Iris pigment epithelial cell (primary cell): ENCODE results near the gene RORC.
"Not testable (repeated sequence)": the region's sequence is repeated elsewhere in the genome, so short reads cannot be mapped to it uniquely, and the experiment has no call there.

Source experiments
- DNase-seq: peaks from one replicate; pipeline ENCODE4 v3.0.0-alpha.2; 2011; ENCODE audit warnings: low read depth

RORC gene

DNA sequence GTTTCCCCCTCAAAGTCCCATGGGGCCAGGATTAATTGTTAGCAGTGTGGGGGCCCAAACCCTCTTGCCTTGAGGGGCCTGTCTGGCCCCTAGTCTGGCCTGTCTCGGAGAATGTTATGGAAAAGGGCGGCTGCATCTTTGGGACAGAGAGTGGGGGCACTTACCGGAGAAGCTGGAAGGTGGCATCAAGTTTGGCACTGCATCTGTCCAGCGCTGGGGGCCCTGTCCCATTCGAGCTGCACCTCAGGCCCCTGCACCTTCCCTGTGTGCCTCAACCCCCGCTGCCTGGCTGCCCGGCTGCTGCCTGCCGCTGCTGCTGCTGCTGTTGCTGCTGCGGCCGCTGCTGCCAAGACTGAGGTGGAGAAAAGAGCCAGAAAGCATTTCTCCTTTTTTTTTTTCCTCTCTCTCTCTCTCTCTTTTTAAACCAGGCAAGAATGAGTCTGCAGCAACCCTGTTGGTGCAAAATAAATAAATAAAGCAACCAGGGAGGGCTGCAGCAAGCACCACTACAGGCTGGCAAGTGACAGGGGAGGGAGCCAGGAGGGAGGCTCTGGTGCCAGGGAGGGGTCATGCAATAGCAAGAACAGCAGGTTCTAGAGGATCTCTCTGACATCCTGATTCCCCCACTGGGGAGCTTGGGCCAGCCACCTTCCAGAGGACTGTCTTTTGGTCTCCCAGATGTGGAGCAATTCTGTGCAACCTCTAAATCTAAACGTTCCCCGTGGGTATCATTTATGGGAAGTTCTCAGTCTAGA lies 26.4 kb downstream of the RORC start, which contains the start of gene LINGO4:
Gene LINGO4, minus strand, starts transcription at position 354 of the 755 bp plus-strand sequence. CDS start 2,715 bp downstream, outside the sequence.
- DNase-seq = no peak

DNA sequence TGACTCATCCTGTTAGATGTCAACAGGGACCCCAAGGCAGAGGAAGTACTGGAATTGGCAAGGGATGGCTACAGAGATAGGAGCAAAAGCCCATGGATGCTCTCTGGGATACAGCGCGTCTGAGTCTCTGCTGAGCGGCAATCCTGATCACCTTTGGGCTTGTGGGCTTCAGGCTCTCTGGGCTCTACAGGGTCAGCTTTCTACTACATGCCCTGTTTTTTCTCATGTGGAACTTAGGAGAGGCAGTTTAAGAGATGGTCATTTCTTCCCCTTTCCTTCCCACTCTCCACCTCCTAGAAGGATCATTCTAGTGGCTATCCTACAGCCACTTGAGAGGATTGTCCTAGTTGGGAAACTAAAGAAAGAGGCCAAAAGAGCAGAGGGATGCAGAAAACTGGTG lies 27.7 kb downstream of the RORC start:
- DNase-seq = no peak

DNA sequence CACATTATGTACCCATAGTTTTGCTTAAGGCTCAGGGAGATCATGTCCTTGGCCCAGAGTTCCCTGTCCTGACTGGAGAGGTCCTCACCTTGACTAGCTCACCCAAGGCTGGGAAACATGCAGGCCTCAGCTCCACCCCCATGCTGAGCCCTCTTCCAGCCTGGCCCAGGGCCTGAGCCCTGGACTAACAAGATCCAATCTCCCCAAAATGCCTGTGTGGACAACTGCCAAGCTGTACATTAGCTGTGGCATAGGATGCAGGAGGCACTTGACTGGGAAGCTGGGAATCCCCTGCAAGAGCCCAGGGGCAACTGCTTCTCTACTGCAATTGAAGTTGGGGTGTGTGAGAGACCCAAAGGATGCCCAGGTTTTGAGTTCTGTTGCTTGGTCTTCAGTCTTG lies 28.4 kb downstream of the RORC start:
- no peak for DNase-seq

DNA sequence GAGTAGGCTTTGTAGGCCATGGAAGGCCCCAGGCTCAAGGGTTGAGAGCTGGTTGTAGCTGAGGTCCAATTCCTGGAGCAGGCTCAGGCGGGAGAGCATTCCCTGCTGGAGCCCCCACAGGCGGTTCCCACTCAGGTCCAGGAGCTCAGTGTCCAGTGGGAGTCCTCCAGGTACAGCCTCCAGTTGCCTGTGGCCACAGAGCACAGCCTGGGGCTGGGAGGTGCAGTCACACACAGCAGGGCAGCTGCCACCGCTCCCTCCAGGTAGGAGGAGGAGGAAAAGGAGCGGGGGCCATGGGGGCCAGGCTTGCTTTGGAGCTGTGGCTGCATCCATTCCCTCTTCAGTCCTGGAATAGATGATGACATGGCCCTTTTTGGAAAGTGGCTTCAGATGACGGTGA lies 29.2 kb downstream of the RORC start:
- DNase-seq = no peak

DNA sequence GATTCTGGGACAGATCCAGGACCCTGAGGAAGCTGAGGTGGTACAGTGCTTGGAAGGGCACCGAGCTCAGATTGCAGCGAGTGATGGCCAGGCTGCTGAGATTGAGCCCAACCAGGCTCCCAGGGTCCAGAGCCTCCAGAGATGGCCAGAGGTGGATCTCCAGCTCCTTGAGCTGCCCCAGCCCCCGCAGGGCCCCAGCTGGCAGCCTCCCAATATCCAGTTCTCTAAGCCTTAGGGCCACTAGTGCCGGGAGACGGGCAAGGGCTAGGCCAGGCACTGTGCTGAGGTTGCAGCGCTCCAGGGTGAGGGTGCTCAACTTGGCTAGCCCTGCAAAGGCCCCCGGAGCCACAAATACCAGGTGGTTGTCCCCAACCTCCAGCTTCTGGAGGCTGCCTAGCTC lies 29.8 kb downstream of the RORC start:
- DNase-seq = no peak

DNA sequence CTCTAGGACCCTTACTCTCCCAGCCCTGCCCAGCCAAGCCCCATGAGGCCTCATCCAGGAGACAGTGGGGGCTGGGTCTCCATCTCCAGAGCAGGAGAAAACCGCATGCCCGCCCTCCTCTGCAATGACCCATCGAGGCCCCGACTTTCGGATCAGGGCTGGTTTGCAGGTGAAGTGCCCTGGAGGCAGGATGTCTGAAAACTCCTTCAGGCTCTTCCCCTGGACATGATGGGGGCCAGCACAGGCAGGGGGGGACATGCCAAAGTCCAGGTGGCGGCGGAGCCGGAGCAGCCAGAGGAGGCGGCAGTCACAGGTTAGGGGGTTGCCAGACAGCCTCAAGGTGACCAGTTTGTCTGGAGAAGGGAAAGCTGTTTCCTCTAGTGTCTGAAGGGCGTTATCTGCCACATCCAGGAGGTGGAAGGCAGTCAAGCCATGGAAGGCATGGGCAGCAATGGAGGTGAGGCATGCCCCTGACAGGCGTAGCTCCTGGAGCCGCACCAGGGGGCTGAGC lies 30.2 kb downstream of the RORC start:
- no peak for DNase-seq

DNA sequence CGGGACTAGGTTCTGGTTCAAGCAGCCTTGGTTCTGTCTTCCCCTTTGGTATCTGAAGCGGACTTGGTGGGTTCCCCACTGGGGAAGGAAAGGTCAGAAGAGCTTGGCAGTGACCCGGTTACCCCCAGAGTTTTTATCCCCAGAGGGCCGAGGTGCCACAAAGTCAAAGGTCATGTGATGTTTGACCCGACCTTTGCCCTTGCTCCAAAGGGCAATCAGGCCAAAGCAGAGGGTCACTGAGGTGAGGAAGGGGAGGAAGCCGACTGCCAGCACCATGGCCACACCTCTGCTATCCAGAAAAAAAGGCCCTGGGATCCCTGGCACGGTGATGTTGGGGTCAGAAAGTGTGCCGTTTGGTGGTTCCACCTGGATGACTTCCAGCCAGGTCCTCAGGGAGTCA lies 30.8 kb downstream of the RORC start:
- DNase-seq = no peak

DNA sequence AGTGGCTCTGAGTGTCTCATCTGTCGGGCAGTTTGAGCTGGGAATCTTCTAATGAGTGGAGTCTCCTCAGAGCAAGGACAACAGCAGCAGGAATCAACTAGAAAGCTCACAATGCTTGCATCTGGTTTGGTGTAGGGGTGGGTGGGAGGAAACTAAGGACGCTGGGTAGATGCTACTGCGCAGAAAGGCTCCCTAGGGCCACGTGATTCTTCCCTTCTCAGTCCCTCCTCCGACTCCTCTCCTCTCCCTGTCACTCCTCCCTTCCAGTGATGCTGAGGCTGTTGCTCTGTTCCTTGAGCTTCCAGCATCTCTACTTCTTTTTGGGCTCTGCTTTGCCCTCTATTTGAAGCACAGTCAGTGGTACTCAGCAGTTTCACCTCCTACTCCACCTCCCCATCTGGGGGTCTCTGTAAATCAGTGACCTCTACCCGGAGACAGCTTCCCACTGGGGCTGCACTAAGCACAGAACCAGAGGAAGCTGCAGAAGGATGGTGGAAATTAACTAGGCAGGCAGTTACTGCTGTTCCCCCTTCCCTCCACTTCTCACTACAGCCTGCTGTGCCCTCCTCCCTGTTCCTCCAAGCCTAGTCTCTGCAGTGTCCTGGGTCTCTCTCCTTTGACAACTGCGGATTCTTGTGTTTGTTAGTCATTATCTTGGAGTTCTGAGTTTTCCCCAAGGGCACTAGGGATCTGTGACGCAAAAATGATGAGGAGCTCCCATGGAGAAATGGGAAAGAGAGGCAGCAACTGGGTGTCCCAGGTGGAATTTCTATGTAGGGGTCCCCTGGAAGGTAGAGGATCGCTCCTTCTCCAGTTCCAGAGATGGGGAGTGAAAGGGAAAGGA lies 32.2 kb downstream of the RORC start:
- peak; percentile 3 for DNase-seq

DNA sequence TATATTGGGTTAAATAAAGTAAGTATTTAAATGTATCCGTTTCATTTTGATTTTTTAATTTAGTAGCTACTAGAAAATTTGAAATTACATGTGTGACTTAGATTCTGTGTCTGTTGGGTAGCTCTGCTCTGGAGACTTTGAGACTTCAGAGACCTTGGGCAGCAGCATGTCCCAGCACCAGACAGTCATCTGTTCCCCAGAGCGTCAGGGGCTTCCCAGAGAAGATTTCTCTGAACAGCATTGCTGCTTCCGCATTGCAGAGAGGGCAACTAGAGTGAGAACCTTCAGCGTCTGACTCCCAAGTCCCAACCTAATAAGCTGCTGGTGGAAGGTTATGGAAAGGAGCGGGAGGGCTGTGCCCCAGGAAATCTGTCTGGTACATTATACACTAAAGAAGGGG lies 33.0 kb downstream of the RORC start:
- DNase-seq = no peak

DNA sequence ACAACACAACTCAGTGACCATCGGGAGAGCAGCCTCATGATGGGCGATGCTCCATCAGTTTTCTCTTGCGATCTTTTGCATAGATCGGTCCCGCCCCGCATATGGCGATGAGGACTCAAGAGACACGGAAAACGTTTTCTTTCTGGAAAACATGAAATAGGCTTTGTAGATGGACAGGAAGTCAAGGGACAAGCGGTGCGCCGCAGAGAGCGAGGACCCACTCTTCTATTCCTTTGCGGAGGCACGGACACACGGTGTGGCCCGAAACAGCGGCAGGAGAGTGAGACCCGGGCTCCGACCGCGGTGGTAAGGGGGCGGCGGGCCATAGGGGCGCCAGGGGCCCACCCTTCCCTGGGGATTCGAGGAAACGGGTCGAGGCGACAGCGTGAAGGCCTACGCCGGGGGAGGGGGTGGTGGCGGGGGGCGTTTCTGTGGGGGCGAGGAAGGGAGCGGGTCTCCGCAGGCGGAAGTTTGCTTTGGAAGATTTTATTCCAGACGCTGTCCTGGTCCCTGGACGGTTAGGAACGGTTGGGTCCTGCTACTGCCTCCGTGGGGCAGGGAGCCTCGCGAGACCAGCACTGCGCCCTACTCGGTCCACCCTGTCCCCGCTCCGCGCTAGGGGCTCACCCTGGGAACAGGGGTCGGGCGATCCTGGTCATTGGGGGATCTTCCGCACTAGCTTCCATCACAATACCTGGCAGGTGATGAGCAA lies 40.5 kb downstream of the RORC start:
- peak; percentile 24 for DNase-seq

DNA sequence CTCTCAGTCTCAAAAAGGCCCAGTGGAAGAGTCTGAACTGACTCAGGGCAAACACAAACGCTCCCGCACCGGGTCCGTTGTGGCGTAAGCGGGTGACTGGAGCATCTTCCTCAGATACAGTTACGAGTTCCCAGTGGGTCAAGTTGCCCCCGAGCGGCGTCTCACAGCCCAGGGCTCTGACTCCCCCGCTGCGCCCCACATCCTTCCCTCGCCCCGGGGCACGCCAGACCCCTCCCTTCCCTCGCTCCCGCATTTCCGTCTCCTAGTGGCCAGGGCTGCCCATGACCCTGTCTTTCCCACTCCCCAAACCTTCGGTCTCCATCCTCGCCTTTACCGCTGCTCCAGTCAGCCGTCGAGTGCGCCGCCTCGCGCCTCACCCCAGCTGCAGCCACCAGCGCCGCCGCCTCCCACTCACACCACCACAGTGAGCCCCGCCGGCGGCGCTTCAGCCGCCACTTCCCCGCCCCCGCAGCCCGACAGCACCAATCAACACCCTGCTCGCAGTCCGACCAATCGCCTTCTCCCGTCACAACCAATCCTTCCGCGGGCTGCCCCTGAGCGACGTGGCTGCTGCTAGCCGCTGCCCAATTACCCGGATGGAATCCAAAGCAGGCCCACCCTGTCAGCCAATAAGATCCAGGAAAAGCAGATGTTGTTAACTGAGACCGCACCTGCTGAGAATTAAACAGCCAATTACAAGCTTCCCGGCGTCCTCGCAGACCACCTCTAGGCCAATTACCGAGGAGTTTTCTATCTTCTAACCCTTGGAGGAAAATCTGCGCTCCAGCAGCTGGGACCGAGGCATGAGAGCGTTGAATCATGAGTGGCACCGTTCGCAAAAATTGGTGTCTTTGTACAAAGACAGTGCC lies 41.3 kb downstream of the RORC start, which contains the start of gene TDRKH:
Gene TDRKH, minus strand, starts transcription at position 430 of the 869 bp plus-strand sequence. CDS start 7,478 bp downstream, outside the sequence.
- peak; percentile 100 for DNase-seq

DNA sequence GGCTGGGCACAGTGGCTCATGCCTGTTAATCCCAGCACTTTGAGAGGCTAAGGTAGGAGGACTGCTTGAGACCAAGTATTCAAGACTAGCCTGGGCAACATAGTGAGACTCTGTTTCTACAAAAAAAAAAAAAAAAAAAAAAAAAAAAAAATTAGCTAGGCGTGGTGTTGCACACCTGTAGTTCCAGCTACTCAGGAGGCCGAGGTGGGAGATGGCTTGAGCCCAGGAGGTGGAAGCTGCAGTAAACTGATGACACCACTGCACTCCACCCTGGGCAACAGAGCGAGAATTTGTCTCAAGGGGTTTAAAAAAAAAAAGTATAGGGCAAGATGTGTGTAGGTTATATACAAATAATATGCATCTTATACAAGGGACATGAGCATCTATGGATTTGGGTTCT lies 43.9 kb downstream of the RORC start:
- DNase-seq = no peak

DNA sequence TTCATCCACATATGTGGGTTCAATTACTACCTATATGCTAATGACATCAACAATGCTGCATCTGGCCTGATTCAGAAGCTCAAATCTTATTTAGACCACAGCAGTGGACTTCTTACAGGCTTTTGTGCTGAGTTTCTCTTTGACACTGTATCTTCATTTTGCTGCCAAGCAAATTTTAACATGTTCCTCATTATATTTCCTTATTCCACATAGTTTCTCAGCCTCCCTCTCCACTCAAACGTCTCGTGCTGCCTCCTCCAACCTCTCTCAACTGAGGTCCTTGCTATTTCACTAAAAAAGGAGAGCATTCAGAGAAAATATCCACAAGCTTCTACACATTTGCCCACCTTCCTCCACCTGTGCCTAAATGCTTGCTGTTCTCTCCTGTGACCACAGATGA lies 47.8 kb downstream of the RORC start:
- DNase-seq = no peak

DNA sequence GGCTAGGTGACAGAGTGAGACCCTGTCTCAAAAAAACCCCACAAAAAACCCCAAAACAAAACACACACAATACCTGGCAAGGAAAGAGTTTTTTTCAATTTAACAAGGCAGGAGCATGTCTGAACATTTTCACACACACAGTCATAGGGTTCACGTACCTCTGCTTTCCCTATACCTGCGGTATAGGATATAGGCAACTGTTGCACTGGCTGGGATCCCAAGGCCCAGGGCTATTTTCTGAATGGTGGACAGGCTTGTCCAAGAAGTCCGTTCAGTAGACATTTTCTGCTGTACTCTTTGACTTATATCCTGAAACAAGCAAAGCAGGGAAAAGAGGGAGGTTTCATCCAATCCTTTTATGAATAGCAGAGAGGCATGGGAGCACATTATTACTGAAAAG lies 48.9 kb downstream of the RORC start:
- DNase-seq = no peak

DNA sequence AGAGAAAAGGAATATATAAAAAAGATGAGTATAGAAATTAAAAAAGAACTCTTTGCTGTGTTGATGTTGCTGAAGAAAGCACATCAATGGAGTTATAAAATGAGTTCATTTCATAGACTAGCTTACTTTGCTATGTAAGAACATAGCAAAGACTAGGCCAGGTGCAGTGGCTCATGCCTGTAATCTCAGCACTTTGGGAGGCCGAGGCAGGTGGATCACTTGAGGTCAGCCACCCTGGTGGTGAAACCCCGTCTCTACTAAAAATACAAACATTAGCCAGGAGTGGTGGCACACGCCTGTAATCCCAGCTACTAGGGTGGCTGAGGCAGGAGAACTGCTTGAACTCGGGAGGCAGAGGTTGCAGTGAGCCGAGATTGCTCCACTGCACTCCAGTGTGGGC lies 49.6 kb downstream of the RORC start:
- not testable (repeated sequence) for DNase-seq

DNA sequence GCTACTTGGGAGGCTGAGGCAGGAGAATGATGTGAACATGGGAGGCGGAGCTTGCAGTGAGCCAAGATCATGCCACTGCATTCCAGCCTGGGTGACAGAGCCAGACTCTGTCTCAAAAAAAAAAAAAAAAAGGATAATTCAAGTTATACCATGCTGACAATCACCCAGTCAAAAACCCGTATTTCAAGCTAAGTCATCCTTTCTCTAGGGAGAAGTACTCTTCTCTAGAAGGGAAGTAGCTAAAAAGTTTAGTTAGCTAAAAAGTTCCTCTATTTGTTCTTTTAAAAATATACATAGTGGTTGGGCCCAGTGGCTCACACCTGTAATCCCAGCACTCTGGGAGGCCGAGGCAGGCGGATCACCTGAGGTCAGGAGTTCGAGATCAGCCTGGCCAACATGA lies 50.9 kb downstream of the RORC start:
- not testable (repeated sequence) for DNase-seq

DNA sequence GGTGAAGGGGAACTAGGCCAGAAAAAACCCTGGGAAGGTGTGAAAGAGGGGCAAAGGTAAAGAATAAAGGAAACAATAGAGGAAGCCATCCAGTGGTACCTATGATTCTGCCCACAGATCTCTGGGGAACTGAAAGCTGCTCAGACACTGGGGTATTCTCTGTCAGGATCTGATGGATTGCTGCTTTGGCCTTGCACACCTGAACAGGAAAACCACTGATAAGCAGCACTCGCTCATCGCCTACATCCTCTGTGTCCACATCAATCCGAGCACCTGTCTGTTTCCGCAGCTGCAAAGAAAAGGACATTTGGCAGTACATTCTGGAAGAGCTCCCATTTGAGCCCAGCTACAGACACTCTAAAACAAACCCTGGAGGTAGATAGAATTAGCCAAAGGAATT lies 51.8 kb downstream of the RORC start:
- no peak for DNase-seq

DNA sequence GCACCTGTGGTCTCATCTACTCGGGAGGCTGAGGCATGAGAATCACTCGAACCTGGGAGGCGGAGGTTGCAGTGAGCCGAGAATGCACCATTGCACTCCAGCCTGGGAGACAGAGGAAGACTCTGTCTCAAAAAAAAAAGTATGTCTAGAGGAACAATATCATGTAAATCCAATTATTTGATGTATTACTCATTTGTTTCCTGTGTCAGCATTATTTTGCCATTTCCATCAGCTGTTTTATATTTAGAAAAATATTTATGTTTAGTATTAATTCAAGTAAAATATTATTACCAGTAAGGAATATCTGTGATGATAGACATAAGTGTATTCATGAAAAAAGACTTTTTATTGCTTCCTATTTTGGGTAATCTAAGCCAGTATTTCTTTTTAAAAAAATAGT lies 54.3 kb downstream of the RORC start:
- no peak for DNase-seq

DNA sequence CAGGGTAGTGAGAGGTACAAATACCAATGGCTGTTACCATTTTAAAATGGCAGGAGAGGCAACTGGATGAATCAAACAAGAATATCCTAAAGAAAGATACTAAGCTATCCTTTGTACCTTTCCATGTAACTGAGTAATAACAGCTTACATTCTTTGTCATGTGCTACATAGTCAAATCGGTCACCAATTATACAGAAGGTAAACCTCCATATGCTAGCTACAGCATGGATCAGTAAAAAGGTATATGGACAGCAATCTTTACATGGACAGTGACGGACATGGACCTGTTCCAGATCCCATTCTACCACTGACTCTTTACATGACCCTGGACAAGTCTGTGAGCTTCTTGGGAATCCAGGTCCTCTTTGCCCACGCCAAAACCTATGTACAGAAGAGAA lies 54.9 kb downstream of the RORC start:
- DNase-seq = no peak

DNA sequence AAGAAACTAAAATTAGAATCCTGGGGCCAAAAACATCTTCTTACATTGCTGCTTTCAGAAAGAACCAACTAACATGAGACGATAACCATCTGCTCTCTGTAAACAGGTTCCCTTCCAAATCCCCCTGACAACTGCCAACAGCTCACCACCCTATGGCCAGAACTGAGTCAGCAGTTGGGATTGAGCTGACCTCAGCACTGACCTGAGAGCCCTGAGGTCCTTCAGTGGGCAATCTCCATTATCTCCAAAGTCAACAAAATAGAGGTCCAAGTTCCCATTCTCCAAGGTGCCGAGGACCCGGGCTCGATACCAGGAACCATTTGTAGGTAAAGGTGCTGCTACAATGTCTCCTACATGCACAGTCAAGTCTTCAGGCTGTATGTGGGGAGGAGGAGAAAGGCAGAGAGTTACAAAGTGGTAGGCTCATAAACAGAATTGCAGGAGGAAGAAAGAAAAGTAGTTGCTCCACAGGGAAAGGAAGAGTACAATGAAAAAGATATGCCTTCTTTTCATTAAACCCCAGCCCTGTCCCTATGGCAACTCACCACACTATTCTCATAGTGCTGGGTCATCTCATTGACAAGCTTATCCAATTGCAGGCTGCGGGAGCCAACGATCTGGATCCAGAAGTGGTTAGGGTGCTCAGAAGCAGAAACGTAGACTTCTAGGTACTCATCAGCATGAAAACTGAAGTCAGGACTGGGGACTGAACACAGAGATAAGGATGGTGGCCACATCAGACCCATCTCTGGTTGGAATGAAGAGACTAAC lies 55.5 kb downstream of the RORC start:
- DNase-seq = no peak
